ENCODE data around the gene EXOC4.

EXOC4 gene

GRCh38 chr7:133491201-133491691 is 238.4 kb downstream of the EXOC4 start:
- no peak for DNase-seq (ENCODE audit: low spot score)

- DNase-seq (ENCODE audit: low spot score): no peak
Observed at GRCh38 chr7:133491846-133492652, 239.2 kb downstream of the EXOC4 start.

- no peak for DNase-seq (ENCODE audit: low spot score)
Observed at GRCh38 chr7:133497061-133497460, 244.2 kb downstream of the EXOC4 start.

GRCh38 chr7:133501771-133502170 is 248.9 kb downstream of the EXOC4 start:
- DNase-seq (ENCODE audit: low spot score): no peak

GRCh38 chr7:133502498-133502897 is 249.6 kb downstream of the EXOC4 start:
- DNase-seq (ENCODE audit: low spot score): no peak

- no peak for DNase-seq (ENCODE audit: low spot score)
Observed at GRCh38 chr7:133502972-133503371, 250.1 kb downstream of the EXOC4 start.

GRCh38 chr7:133504825-133505224 is 251.9 kb downstream of the EXOC4 start:
- no peak for DNase-seq (ENCODE audit: low spot score)

GRCh38 chr7:133509822-133510221 is 256.9 kb downstream of the EXOC4 start:
- no peak for DNase-seq (ENCODE audit: low spot score)

- DNase-seq (ENCODE audit: low spot score): no peak
Observed at GRCh38 chr7:133510326-133511055, 257.6 kb downstream of the EXOC4 start.

- DNase-seq (ENCODE audit: low spot score): no peak
Observed at GRCh38 chr7:133511252-133511651, 258.4 kb downstream of the EXOC4 start.

- no peak for DNase-seq (ENCODE audit: low spot score)
Observed at GRCh38 chr7:133511708-133512107, 258.8 kb downstream of the EXOC4 start.

- DNase-seq (ENCODE audit: low spot score): no peak
Observed at GRCh38 chr7:133512560-133512959, 259.7 kb downstream of the EXOC4 start.

GRCh38 chr7:133513608-133514007 is 260.7 kb downstream of the EXOC4 start:
- DNase-seq (ENCODE audit: low spot score): no peak

- DNase-seq (ENCODE audit: low spot score): no peak
Observed at GRCh38 chr7:133514551-133514950, 261.7 kb downstream of the EXOC4 start.

GRCh38 chr7:133517766-133518165 is 264.9 kb downstream of the EXOC4 start:
- DNase-seq (ENCODE audit: low spot score): no peak

- DNase-seq (ENCODE audit: low spot score): no peak
Observed at GRCh38 chr7:133518718-133519117, 265.8 kb downstream of the EXOC4 start.

GRCh38 chr7:133520248-133520647 is 267.4 kb downstream of the EXOC4 start:
- no peak for DNase-seq (ENCODE audit: low spot score)

- DNase-seq (ENCODE audit: low spot score): no peak
Observed at GRCh38 chr7:133522501-133522900, 269.6 kb downstream of the EXOC4 start.

GRCh38 chr7:133528796-133529195 is 275.9 kb downstream of the EXOC4 start:
- DNase-seq (ENCODE audit: low spot score): no peak

GRCh38 chr7:133529861-133530260 is 277.0 kb downstream of the EXOC4 start:
- DNase-seq (ENCODE audit: low spot score): no peak

- DNase-seq (ENCODE audit: low spot score): no peak
Observed at GRCh38 chr7:133530682-133531081, 277.8 kb downstream of the EXOC4 start.

GRCh38 chr7:133534816-133535215 is 281.9 kb downstream of the EXOC4 start:
- no peak for DNase-seq (ENCODE audit: low spot score)

GRCh38 chr7:133535308-133535707 is 282.4 kb downstream of the EXOC4 start:
- DNase-seq (ENCODE audit: low spot score): no peak

Measured in pons (tissue), 1 donor.